Transverse colon (tissue), 4 donors: ENCODE measurements around the gene CPOX. TPM values are rescaled to one million over a fixed set of nuclear protein-coding genes. Genes with fewer than 3 reads are reported as not detected.

Experiments used
- DNase-seq: peaks from one replicate; pipeline ENCODE4 v3.0.0-alpha.2; 2019
- H3K27ac ChIP-seq, 4 donors: fragments of 200-600 bp; sonication (generic); 2 replicates each; pipeline ENCODE4 v1.5.1; 2016 to 2018; ENCODE audit warnings: inconsistent platforms in 4 of 4
- H3K27me3 ChIP-seq: fragments of 200-600 bp; sonication (generic); 2 replicates; pipeline ENCODE4 v1.5.1; 2017; ENCODE audit warnings: inconsistent platforms
- H3K36me3 ChIP-seq, 4 donors: fragments of 200-600 bp; sonication (generic); 2 replicates each; pipeline ENCODE4 v1.5.1; 2017 to 2019; ENCODE audit warnings: inconsistent platforms in 4 of 4
- H3K4me1 ChIP-seq, 4 donors: fragments of 200-600 bp; sonication (generic); 2 replicates each; pipeline ENCODE4 v1.5.1; 2017 to 2020; ENCODE audit warnings: inconsistent platforms in 4 of 4
- H3K4me3 ChIP-seq, 4 donors: fragments of 200-600 bp; sonication (generic); 1 replicate in 1 of 4; 2 replicates in 3 of 4; pipeline versions ENCODE4 v1.5.1 to v1.6.1; 2017 to 2019; ENCODE audit warnings: inconsistent platforms in 4 of 4
- H3K9me3 ChIP-seq, 2 donors: fragments of 200-600 bp; sonication (generic); 2 replicates each; pipeline ENCODE4 v1.5.1; 2017 to 2019; ENCODE audit warnings: inconsistent platforms in 2 of 2
- EP300 ChIP-seq: sonication (generic); formaldehyde crosslinking; IDR thresholded peaks from one replicate; pipeline ENCODE4 v1.6.1; 2017; ENCODE audit warnings: antibody characterized with exemption, low read depth
- POLR2A ChIP-seq: fragments of 450-650 bp; IDR thresholded peaks from one replicate; pipeline ENCODE4 v1.6.1; 2016; ENCODE audit warnings: antibody characterized with exemption, mild to moderate bottlenecking, moderate library complexity
- POLR2AphosphoS5 ChIP-seq, 3 donors: sonication (generic); formaldehyde crosslinking; IDR thresholded peaks; one replicate each; pipeline ENCODE4 v1.6.1; 2016; ENCODE audit warnings: antibody characterized with exemption in 3 of 3
- WGBS, 2 donors: methylation state at CpG; one replicate each; pipeline ENCODE4 v1.1.5; 2018; ENCODE audit warnings: low coverage in 1 of 2; 5-methylcytosine and 5-hydroxymethylcytosine counted together
- in situ Hi-C, 4 donors: fragments of 200-750 bp; cut with MboI; loops; one replicate each; pipeline versions ENCODE4 v1.15.0 to v1.15.1; 2017; ENCODE audit warnings: low sequenced_read_pairs in 3 of 4, low pct_ligation_motif_present in 1 of 4, low pct_unique_long_range_greater_than_20kb in 1 of 4
- intact Hi-C: fragments of 100-400 bp; cut with DNase I; formaldehyde crosslinking; loops from one replicate; pipeline ENCODE4 v1.15.1; 2023; ENCODE audit warnings: low total_unique reads
- total RNA-seq, 4 donors: library from RNA; depleted of rRNA; stranded (reverse); fragments of >200 nt; gene quantifications; one replicate each; pipeline ENCODE4 v1.1.0, GENCODE V29; 2016
- TF ChIP-seq, protein P1 (sequence below), 5 experiments: fragments of 200-600 bp in 3 of 5; fragments of 450-650 bp in 2 of 5; sonication (generic) in 3 of 5; IDR thresholded peaks; 1 replicate in 2 of 5; 2 replicates in 3 of 5; pipeline ENCODE4 v1.5.1; 2016 to 2017; ENCODE audit warnings: antibody characterized with exemption in 5 of 5, inconsistent platforms in 3 of 5, mild to moderate bottlenecking in 2 of 5, moderate library complexity in 1 of 5

CPOX gene
- total RNA-seq, 4 donors from 2014 or later: 17.9 to 30.7 (median 26.3) TPM

GRCh38 chr3:98602078-98602678 lies 8.8 kb upstream of the CPOX start:
- Histone ChIP-seq H3K36me3 (no peaks in the 10 kb centered on the region), H3K4me3 (no peak overlapping the region), H3K9me3 (no peaks in the 10 kb centered on the region), H3K27ac (no peak overlapping the region), H3K4me1 (peaks cover 0 to 4% (median 0%) of the 10 kb centered on the region in 4 donors), H3K27me3 (no peaks in the 10 kb centered on the region)
- in situ Hi-C loops (loop anchor here in 3 of 4 donors (5.0 to 25.0 kb wide), 3 partner anchors 210 to 385 kb away; no protein-coding TSS in a partner anchor), intact Hi-C loops (loop anchor here (5.0 kb wide), 2 partner anchors 215 to 390 kb away; no protein-coding TSS in a partner anchor)
- TF ChIP-seq, protein P1, sequence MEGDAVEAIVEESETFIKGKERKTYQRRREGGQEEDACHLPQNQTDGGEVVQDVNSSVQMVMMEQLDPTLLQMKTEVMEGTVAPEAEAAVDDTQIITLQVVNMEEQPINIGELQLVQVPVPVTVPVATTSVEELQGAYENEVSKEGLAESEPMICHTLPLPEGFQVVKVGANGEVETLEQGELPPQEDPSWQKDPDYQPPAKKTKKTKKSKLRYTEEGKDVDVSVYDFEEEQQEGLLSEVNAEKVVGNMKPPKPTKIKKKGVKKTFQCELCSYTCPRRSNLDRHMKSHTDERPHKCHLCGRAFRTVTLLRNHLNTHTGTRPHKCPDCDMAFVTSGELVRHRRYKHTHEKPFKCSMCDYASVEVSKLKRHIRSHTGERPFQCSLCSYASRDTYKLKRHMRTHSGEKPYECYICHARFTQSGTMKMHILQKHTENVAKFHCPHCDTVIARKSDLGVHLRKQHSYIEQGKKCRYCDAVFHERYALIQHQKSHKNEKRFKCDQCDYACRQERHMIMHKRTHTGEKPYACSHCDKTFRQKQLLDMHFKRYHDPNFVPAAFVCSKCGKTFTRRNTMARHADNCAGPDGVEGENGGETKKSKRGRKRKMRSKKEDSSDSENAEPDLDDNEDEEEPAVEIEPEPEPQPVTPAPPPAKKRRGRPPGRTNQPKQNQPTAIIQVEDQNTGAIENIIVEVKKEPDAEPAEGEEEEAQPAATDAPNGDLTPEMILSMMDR (IDR thresholded peaks at IDR 0.05): peak; percentile 43 to 61 (median 53)
- TF ChIP-seq POLR2AphosphoS5 (IDR thresholded peaks at IDR 0.05): no peak
- no peak for TF ChIP-seq POLR2A
- no peak for TF ChIP-seq EP300
- WGBS, 2 donors: 0 to 9% methylated on average over 3 to 4 of the region's 4 CpGs
- no peak for DNase-seq

DNA sequence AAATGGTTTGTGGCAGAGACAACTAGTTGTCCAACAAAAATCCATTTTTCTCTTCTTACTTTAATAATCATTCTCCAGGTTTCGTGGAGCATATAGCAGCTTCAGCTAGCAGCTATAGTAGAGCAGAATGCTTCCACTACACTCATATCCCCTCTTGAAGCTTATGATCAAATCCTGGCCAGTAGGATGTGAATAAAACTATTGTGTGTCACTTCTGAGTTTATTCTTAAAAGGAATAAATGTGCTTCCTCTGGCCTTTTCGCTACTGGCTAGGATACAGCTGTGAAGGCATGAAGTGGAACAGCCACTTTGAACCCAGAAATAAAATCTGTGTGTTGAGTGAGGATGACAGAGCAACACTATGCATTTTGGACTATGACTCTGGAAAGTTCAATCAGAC lies 7.8 kb upstream of the CPOX start:
- Histone ChIP-seq H3K4me1 (peaks cover 0 to 4% (median 0%) of the 10 kb centered on the region in 4 donors), H3K27ac (no peak overlapping the region), H3K36me3 (no peaks in the 10 kb centered on the region), H3K4me3 (no peak overlapping the region), H3K9me3 (no peaks in the 10 kb centered on the region), H3K27me3 (no peaks in the 10 kb centered on the region)
- intact Hi-C loops: loop anchor here (5.0 kb wide), 2 partner anchors 216 to 391 kb away; no protein-coding TSS in a partner anchor
- 72 to 74% methylated on average over 2 of the region's 2 CpGs for WGBS, 2 donors
- no peak for DNase-seq
- TF ChIP-seq POLR2A (no peak), EP300 (no peak)
- TF ChIP-seq, protein P1 (IDR thresholded peaks at IDR 0.05): no peak
- in situ Hi-C loops: loop anchor here in 3 of 4 donors (5.0 to 25.0 kb wide), 3 partner anchors 211 to 386 kb away; no protein-coding TSS in a partner anchor

- TF ChIP-seq POLR2A (no peak), POLR2AphosphoS5 (IDR thresholded peaks at IDR 0.05) (no peak), EP300 (no peak)
- TF ChIP-seq, protein P1 (IDR thresholded peaks at IDR 0.05): no peak
- Histone ChIP-seq H3K9me3 (no peaks in the 10 kb centered on the region), H3K4me3 (no peak overlapping the region), H3K36me3 (no peaks in the 10 kb centered on the region), H3K27ac (no peak overlapping the region), H3K27me3 (no peaks in the 10 kb centered on the region), H3K4me1 (peaks cover 0 to 4% (median 0%) of the 10 kb centered on the region in 4 donors)
- DNase-seq: no peak
- in situ Hi-C loops (loop anchor here in 3 of 4 donors (5.0 to 25.0 kb wide), 3 partner anchors 212 to 387 kb away; no protein-coding TSS in a partner anchor), intact Hi-C loops (loop anchor here (5.0 kb wide), 2 partner anchors 217 to 392 kb away; no protein-coding TSS in a partner anchor)
- WGBS, 2 donors: 79 to 82% methylated on average over 4 of the region's 4 CpGs
These were observed 7.1 kb upstream of the CPOX start for GRCh38 chr3:98600412-98601095.

DNA sequence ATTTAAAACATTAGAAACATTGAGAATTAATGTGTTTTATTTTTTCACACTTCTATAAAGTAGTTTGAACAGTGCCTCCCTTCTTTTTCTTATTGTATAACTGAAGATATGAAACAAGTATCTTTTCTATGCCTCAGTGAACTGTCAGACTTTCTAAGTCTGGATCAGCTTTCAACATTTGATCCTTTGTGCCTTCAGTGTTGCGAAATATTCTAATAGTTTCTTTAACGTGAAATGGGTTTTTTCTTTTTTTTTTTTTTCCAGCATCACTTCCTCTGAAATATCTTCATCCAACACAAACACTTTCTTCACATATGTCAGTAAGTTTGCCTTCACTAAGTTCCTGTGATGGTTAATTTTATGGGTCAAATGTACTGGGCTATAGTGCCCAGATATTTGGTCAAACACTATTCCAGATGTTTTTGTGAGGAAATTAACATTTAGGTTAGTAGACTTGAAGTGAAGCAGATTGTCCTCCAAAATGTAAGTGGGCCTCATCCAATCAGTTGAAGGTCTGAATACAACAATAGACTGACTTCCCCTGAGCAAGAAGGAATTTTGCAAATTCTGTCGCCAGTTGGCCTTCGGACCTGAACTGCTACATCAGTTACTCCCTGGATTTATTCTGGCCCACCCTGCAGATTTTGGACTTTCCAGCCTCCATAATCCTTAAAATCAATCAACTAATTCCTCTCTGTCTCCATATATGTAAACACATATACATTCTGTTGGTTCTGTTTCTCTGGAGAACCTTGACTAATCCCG lies 6.4 kb upstream of the CPOX start:
- in situ Hi-C loops: loop anchor here (5.0 to 25.0 kb wide), 5 partner anchors 212 to 563 kb away; partner anchors contain the start of gene GABRR3 (in 1 of the 4)
- Histone ChIP-seq H3K27ac (no peak overlapping the region), H3K9me3 (no peaks in the 10 kb centered on the region), H3K4me3 (no peak overlapping the region), H3K4me1 (peaks cover 0 to 4% (median 0%) of the 10 kb centered on the region in 4 donors), H3K27me3 (no peaks in the 10 kb centered on the region), H3K36me3 (no peaks in the 10 kb centered on the region)
- intact Hi-C loops: loop anchor here (5.0 kb wide), 2 partner anchors 217 to 392 kb away; no protein-coding TSS in a partner anchor
- no peak for TF ChIP-seq EP300
- TF ChIP-seq, protein P1 (IDR thresholded peaks at IDR 0.05): no peak
- TF ChIP-seq POLR2A: no peak
- TF ChIP-seq POLR2AphosphoS5 (IDR thresholded peaks at IDR 0.05): no peak
- WGBS, 2 donors: 71 to 78% methylated on average over 3 to 5 of the region's 5 CpGs
- no peak for DNase-seq
